GM12874 (cell line): ENCODE data around the gene PPP1R12C.

Experiments
- TF ChIP-seq, protein P1 (sequence below): IDR thresholded peaks from 2 replicates; pipeline ENCODE4 v1.5.1; 2011; ENCODE audit warnings: low read depth, mild to moderate bottlenecking, control low read depth, low read length, moderate library complexity; ENCODE audit not compliant: insufficient read depth

PPP1R12C gene

DNA sequence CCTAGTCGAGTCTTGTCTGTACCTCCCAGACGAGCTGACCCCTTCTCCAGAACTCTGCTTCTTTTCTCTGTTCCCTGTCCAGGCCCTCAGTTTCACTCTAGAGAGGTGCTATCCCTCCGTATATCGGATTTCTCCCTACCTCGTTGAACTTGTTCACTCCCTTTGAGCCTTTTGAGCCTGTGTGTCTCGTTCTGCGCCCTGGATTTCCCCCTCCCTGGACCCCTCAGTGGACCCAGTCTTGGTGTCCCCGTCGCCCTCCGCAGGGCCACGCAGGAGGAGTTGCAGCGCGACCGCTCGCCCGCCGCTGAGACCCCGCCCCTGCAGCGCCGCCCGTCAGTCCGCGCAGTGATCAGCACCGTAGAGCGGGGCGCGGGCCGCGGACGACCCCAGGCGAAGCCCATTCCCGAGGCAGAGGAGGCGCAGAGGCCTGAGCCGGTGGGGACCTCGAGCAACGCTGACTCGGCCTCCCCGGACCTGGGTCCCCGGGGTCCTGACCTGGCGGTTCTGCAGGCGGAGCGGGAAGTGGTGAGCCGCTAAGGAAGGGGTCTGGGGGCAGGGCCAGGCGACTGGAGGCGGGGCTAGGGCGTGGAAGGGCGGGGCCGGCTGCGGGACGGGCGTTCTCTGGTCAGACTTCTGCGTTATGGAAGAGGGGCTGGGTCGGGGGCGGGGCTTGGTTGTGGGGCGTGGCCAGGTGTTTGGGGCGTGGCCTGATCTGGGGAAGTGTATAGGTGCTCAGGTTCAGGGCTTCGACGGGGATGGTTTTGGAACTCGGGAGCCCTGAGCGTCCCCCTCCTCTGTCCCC is 36.3 kb downstream of the PPP1R12C start:
- TF ChIP-seq, protein P1, sequence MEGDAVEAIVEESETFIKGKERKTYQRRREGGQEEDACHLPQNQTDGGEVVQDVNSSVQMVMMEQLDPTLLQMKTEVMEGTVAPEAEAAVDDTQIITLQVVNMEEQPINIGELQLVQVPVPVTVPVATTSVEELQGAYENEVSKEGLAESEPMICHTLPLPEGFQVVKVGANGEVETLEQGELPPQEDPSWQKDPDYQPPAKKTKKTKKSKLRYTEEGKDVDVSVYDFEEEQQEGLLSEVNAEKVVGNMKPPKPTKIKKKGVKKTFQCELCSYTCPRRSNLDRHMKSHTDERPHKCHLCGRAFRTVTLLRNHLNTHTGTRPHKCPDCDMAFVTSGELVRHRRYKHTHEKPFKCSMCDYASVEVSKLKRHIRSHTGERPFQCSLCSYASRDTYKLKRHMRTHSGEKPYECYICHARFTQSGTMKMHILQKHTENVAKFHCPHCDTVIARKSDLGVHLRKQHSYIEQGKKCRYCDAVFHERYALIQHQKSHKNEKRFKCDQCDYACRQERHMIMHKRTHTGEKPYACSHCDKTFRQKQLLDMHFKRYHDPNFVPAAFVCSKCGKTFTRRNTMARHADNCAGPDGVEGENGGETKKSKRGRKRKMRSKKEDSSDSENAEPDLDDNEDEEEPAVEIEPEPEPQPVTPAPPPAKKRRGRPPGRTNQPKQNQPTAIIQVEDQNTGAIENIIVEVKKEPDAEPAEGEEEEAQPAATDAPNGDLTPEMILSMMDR, result no peak

DNA sequence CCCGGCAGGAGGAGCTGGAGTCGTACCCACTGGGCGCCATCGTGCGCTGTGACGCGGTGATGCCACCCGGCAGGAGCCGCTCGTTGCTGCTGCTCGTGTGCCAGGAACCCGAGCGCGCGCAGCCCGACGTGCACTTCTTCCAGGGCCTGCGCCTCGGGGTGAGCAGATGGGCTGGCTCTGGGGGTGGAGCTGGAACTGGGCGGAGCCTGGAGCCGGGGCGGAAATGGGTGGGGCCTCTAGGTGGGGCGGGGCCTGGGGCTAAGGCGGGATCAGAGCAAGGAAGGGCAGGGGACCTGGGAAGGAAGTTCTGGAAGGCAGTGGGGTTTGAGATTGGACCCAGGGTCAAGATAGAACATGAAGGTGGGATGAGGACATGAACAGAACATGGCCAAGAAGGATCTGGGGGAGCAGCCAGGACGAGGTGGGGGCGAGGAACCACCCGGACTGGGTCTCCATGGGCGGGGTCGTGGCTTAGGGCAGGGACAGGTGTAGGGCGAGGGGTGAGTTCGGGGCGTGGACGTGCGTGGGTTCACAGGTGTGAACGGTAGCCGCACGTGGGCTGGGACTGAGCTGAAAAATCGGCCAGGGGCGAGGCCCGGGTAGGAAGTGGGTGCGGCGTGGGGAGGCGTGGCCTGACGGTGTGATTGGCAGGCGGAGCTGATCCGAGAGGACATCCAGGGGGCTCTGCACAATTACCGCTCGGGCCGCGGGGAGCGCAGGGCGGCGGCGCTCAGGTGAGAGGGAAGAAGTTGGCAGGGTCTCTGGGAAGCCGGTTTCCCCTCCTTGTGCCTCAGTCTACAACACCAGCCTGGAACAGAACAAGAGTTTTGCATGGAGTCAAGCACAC is 37.1 kb downstream of the PPP1R12C start:
- TF ChIP-seq, protein P1, result no peak

GRCh38 chr19:55079400-55080038 is 37.9 kb downstream of the PPP1R12C start:
- TF ChIP-seq, protein P1, result no peak

- TF ChIP-seq, protein P1, result no peak
These were observed 38.4 kb downstream of the PPP1R12C start for GRCh38 chr19:55078996-55079395.

DNA sequence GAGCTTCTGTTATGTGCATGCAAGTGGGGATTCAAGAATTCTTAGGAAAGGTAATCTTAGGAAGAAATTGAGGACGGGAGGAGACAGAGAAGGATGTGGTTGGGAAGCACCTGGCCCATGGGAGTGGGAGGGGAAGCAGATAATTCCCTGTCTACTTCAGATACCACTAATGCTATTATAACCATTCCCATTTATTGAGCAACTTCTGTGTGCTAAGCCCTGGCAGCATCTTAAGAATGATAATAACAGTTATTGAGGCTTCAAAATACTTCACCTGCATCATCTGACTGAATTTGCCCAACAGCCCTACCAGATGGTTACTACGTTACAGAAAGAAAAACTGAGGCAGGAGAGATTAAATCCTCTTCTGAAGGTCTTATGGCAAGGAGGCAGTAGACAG is 40.3 kb downstream of the PPP1R12C start:
- TF ChIP-seq, protein P1, result no peak

DNA sequence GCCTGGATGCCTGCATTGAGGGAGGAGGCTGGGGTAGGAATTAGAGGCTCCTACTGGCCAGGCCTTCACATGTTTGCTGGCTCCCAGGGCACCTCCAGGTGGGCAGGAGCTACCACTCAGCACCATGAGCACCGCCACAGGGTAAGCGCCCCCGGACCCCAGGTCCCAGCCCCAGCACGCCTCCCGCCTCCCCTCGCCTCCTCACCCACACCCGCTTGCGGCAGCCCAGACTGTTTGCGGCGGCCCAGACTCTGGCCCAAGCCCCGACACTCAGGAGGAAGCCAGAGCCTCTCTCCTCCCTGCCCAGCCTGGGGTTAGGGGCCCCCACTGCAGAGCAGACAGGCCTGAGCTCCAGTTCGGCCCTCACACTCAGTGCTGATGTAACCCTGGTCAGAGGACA is 41.1 kb downstream of the PPP1R12C start:
- TF ChIP-seq, protein P1, result no peak
